CD4-positive, alpha-beta T cell treated with Interleukin-6 at 100 ng/mL for 8 hours (primary cell): ENCODE data around the gene FAM170B.

Experiments used
- DNase-seq: peaks from one replicate; pipeline ENCODE4 v3.0.0-alpha.2; 2020; ENCODE audit warnings: mixed read lengths, low spot score

Gene FAM170B

GRCh38 chr10:49151481-49151880 lies 17.7 kb upstream of the FAM170B start:
- no peak for DNase-seq

GRCh38 chr10:49151025-49151445 lies 17.2 kb upstream of the FAM170B start:
- no peak for DNase-seq

- no peak for DNase-seq
These were observed 16.6 kb upstream of the FAM170B start for GRCh38 chr10:49150426-49150825.

GRCh38 chr10:49149881-49150280 lies 16.1 kb upstream of the FAM170B start:
- DNase-seq: no peak

GRCh38 chr10:49144058-49144720 lies 10.4 kb upstream of the FAM170B start:
- DNase-seq: no peak

GRCh38 chr10:49143249-49143648 lies 9.4 kb upstream of the FAM170B start:
- DNase-seq: no peak

- DNase-seq: no peak
These were observed 7.9 kb upstream of the FAM170B start for GRCh38 chr10:49141541-49142332.

- DNase-seq: no peak
These were observed 6.7 kb upstream of the FAM170B start for GRCh38 chr10:49140304-49141177.

- no peak for DNase-seq
These were observed 6.0 kb upstream of the FAM170B start for GRCh38 chr10:49139846-49140195.

GRCh38 chr10:49139028-49139845 lies 5.4 kb upstream of the FAM170B start:
- no peak for DNase-seq

- no peak for DNase-seq
These were observed 4.6 kb upstream of the FAM170B start for GRCh38 chr10:49138361-49138891.

GRCh38 chr10:49136525-49136924 lies 2.7 kb upstream of the FAM170B start:
- DNase-seq: no peak

- no peak for DNase-seq
These were observed 1.9 kb upstream of the FAM170B start for GRCh38 chr10:49135575-49136313.

GRCh38 chr10:49134327-49134726 lies 506 bp upstream of the FAM170B start:
- no peak for DNase-seq

- DNase-seq: no peak
These were observed 1.5 kb downstream of the FAM170B start for GRCh38 chr10:49132362-49132737.

GRCh38 chr10:49131507-49132361 lies 2.1 kb downstream of the FAM170B start:
- no peak for DNase-seq

GRCh38 chr10:49129376-49129775 lies 4.4 kb downstream of the FAM170B start:
- DNase-seq: no peak

GRCh38 chr10:49128854-49129253 lies 5.0 kb downstream of the FAM170B start:
- DNase-seq: no peak

GRCh38 chr10:49123981-49124950 lies 9.6 kb downstream of the FAM170B start:
- DNase-seq: no peak
